ENCODE data around the gene OR6P1. TPM values are rescaled to one million over a fixed set of nuclear protein-coding genes. Genes with fewer than 3 reads are reported as not detected.

The OR6P1 gene
- total and polyA plus RNA-seq, 2 of the 8 experiments (the other 6 are each of a cell fraction or from before 2014, with no cell fraction given), result not detected

DNA sequence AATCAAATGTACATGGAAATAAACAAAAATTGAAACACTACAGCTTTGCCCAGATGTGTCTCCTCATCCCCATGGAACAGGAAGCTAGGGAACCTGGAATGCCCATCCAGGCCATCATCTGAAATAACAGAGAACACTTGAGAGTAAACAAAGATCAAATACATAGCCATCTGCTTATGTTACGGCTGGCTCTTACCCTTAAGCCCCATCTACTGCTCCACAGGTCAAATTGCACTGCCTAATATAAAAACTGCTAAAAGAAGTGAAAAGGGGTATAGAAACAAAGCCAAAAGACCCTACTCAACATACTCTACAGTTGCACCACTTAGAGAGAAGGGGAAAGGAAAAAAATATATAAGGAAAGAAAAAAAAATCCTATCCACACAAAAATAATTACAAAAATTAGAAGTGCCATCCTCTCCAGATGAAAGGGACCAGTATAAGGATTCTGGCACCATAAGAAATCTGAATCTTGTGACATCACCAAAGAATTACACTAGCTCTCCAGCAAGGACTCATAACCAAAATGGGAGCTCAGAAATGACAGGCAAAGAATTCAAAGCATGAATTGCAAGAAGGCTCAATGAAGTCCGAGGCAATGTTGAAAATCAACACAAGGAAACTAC is 43.1 kb downstream of the OR6P1 start:
- Histone ChIP-seq H3K4me3 (ENCODE audit: extremely low read depth in 1 of 4, insufficient read depth in 2 of 4, low read depth in 3 of 4, low read length in 4 of 4) (peak overlapping the region in 1 of 4 experiments; percentile 6; a peak in 1 of 8 replicates), H3K27ac (ENCODE audit: low read depth, low read length) (no peak overlapping the region), H3K4me1 (replicated peaks in 1 of 4; ENCODE audit: control insufficient read depth in 3 of 4, insufficient read depth in 4 of 4, low read length in 3 of 4) (no peaks in the 10 kb centered on the region), H3K9ac (replicated peaks in 1 of 4; ENCODE audit: extremely low read depth in 1 of 4, low read depth in 3 of 4, low read length in 3 of 4) (no peak overlapping the region), H4K8ac (ENCODE audit: extremely low read depth, insufficient read depth, low read length) (no peak overlapping the region), H3K27me3 (replicated peaks in 1 of 4; ENCODE audit: control insufficient read depth in 3 of 4, extremely low read depth in 1 of 4, insufficient read depth in 3 of 4, low read length in 3 of 4) (no peaks in the 10 kb centered on the region), H3K79me1 (ENCODE audit: low read depth, low read length) (no peaks in the 10 kb centered on the region), H3K23me2 (ENCODE audit: low read depth, low read length) (no peaks in the 10 kb centered on the region), H3K79me2 (ENCODE audit: control insufficient read depth in 1 of 2, insufficient read depth in 2 of 2, low read length in 2 of 2) (no peaks in the 10 kb centered on the region), H3K14ac (ENCODE audit: insufficient read length) (no peak overlapping the region), H2BK5ac (ENCODE audit: low read depth, low read length) (no peak overlapping the region), H2BK20ac (ENCODE audit: low read length) (no peak overlapping the region), H3K23ac (ENCODE audit: insufficient read length) (no peak overlapping the region), H3K9me3 (ENCODE audit: insufficient read depth in 2 of 2, low read depth in 1 of 2, low read length in 1 of 2) (no peaks in the 10 kb centered on the region), H3K36me3 (ENCODE audit: control insufficient read depth in 2 of 4, insufficient read depth in 4 of 4, low read length in 3 of 4) (no peaks in the 10 kb centered on the region), H3K18ac (ENCODE audit: extremely low read depth, low read length) (no peak overlapping the region), H2BK120ac (replicated peaks; ENCODE audit: low read depth, low read length) (no peak overlapping the region), H2AK5ac (ENCODE audit: low read depth, low read length) (no peak overlapping the region), H2BK12ac (ENCODE audit: low read depth, low read length) (no peak overlapping the region), H4K91ac (replicated peaks; ENCODE audit: insufficient read length, low read length) (no peak overlapping the region), H4K5ac (ENCODE audit: insufficient read length, low read depth, low read length) (no peak overlapping the region), H4K20me1 (replicated peaks in 1 of 2; ENCODE audit: control insufficient read depth in 1 of 2, insufficient read depth in 2 of 2, low read length in 2 of 2) (no peaks in the 10 kb centered on the region), H3K4ac (replicated peaks; ENCODE audit: insufficient read length, low read depth, low read length) (no peak overlapping the region), H2BK15ac (ENCODE audit: low read length) (no peak overlapping the region), H3K56ac (replicated peaks; ENCODE audit: insufficient read length, low read depth, low read length) (no peak overlapping the region), H3K4me2 (ENCODE audit: insufficient read depth in 1 of 2, low read depth in 2 of 2, low read length in 2 of 2) (no peak overlapping the region), H2AFZ (ENCODE audit: low read length) (no peak overlapping the region)
- DNase-seq (ENCODE audit: low read depth in 1 of 2, low spot score in 2 of 2) (no peak), FAIRE-seq (peak; percentile 68)
- 35% methylated on average over 2 of the region's 2 CpGs; no CpG with 5 or more reads in 1 of the 2 experiments for WGBS, 2 experiments (ENCODE audit: extremely low coverage in 1 of 2, insufficient coverage in 1 of 2, insufficient read length in 1 of 2, insufficient replicate concordance in 2 of 2, low coverage in 1 of 2, low lambda C conversion rate in 2 of 2, missing lambda C conversion rate in 1 of 2)
- CTCF ChIA-PET (ENCODE audit: partially characterized antibody), result interaction anchor here (0.7 to 1.7 kb wide), 5 partner anchors 15 to 276 kb away, joined by 3 to 4 read pairs (median 3); no protein-coding TSS in a partner anchor
- POLR2A ChIA-PET (ENCODE audit: partially characterized antibody), result no interaction called here
- TF ChIP-seq SP2 (IDR thresholded peaks at IDR 0.05; ENCODE audit: low read length), result no peak
- TF ChIP-seq, protein P1, sequence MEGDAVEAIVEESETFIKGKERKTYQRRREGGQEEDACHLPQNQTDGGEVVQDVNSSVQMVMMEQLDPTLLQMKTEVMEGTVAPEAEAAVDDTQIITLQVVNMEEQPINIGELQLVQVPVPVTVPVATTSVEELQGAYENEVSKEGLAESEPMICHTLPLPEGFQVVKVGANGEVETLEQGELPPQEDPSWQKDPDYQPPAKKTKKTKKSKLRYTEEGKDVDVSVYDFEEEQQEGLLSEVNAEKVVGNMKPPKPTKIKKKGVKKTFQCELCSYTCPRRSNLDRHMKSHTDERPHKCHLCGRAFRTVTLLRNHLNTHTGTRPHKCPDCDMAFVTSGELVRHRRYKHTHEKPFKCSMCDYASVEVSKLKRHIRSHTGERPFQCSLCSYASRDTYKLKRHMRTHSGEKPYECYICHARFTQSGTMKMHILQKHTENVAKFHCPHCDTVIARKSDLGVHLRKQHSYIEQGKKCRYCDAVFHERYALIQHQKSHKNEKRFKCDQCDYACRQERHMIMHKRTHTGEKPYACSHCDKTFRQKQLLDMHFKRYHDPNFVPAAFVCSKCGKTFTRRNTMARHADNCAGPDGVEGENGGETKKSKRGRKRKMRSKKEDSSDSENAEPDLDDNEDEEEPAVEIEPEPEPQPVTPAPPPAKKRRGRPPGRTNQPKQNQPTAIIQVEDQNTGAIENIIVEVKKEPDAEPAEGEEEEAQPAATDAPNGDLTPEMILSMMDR (IDR thresholded peaks at IDR 0.05; ENCODE audit: control extremely low read depth in 1 of 3, insufficient read depth in 1 of 3, low read depth in 1 of 3, low read length in 3 of 3), result peak in 2 of 3 experiments; percentile 27 to 29; a peak in 2 of 4 replicates
- TF ChIP-seq RAD21 (IDR thresholded peaks at IDR 0.05 in 1 of 2, conservative IDR thresholded peaks at IDR 0.05 in 1 of 2; ENCODE audit: low read depth in 2 of 2, low read length in 2 of 2), result peak; percentile 50 to 58
- no peak for TF ChIP-seq CEBPB (IDR thresholded peaks at IDR 0.05; ENCODE audit: low read depth, low read length)
- no peak for TF ChIP-seq SUZ12 (IDR thresholded peaks at IDR 0.05; ENCODE audit: low read length)
- TF ChIP-seq, protein P2, sequence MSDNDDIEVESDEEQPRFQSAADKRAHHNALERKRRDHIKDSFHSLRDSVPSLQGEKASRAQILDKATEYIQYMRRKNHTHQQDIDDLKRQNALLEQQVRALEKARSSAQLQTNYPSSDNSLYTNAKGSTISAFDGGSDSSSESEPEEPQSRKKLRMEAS (IDR thresholded peaks at IDR 0.05), result no peak
- no peak for TF ChIP-seq JUND (IDR thresholded peaks at IDR 0.05; ENCODE audit: low read length)
- TF ChIP-seq KDM4A (IDR thresholded peaks at IDR 0.05; ENCODE audit: low read depth, low read length, severe bottlenecking), result no peak
- TF ChIP-seq TAF7 (optimal IDR thresholded peaks at IDR 0.05; ENCODE audit: borderline replicate concordance, low read depth, low read length), result no peak
- no peak for TF ChIP-seq HDAC6 (IDR thresholded peaks at IDR 0.05; ENCODE audit: low read depth, low read length)
